HUDEP-2 (cell line): ENCODE data around the gene PACSIN1.
"Not testable (repeated sequence)": the region's sequence is repeated elsewhere in the genome, so short reads cannot be mapped to it uniquely, and the experiment has no call there.

Experiments used
- DNase-seq, 76 experiments: peaks; one replicate each; lab custom pipeline; 2025; ENCODE audit not compliant: unreplicated experiment in 76 of 76; lab: John Stamatoyannopoulos, UW

Gene PACSIN1

DNA sequence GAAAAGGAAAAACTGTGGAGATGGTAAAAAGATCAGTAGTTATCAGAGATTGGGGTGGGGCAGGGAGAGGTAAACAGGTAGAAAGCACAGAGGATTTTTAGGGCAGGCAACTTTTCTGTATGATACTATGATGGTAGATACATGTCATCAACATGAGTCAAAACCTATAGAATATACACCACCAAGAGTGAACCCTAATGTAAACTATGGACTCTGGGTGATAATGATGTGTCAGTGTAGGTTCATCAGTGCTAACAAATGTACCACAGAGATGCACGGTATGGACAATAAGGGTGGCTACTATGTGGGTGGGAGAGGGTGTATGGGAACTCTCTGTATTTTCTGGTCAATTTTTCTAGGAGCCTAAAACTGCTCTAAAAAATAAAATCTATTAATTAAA, 18.5 kb downstream of the PACSIN1 start:
- DNase-seq = no peak

GRCh38 chr6:34484899-34485298, 19.0 kb downstream of the PACSIN1 start:
- DNase-seq = no peak

DNA sequence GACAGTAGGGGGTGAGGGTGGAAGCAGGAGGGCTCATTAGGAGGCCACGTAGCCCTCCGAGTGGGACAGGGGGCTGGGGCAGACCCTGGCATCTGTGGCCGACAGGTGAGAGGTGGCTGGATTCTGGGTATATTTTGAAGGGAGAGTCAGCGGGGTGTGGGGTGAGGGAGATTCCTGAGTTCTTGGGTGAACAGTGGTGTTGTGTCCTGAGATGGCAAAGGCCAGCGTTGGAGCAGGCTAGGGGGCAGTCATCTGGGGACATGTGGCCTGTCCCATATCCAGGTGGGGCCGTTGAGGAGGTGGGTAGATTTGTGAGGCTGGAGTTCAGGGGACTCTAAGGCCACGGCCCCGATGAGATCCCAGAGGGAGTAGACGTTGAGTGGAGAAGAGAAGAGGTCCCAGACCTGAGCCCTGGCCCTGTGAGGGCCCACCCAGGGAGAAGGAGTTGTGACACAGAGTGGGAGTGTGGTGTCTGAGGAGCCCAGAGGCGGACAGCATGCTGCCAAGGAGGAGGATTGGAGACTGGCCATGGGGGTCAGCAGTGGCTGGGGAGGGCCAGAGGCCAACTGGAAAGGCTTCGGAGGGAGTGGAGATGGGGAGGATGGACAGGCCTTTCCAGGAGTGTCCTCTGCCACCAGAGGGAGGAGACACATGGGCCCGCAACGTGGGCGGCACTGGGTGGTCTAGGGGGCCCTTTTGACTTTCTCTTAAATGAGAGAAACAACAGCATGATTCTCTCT, 19.6 kb downstream of the PACSIN1 start:
- no peak for DNase-seq

DNA sequence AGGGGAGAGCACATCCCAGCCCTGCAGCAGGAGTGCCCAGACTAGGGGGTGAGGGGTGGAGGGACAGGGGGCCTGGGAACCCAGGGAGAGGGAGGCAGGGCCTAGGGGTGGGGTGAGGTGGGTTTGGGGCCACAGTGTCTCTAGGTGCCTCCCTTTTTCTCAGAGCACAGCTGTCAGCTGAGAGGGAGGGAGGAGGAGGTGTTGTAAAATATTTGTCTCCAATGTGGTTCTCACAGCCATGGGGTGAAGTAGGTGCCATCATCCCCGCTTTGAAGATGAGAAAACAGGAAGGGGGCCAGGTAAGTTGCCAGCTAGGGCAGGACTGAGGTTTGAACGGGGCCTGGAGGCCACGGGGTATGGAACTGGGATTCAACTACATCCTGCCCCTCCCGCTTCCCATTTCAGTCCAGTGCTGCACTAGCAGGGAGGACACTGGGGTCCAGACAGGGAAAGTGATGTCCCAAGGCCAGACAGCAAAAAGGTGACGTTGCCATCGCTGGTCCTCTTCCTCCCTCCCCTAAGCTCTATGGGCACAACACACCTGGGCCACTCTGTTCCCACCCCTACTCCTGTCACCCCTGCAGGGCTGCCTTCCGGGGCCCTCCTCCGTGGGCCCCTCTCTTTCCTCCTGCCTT, 20.3 kb downstream of the PACSIN1 start:
- no peak for DNase-seq

DNA sequence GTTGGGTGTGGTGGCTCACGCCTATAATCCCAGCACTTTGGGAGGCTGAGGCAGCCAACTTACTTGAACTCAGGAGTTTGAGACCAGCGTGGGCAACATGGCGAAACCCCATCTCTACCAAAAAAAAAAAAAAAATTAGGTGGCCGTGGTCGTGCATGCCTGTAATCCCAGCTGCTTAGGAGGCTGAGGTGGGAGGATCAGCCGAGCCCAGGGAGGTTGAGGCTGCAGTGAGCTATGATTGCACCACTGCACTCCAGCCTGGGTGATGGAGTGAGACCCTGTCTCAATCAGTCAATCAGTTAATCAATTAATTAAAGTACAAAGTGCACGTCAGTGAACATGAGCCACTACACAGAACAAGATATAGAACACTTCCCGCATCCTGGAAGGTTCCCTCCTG, 21.0 kb downstream of the PACSIN1 start:
- DNase-seq = not testable (repeated sequence)

DNA sequence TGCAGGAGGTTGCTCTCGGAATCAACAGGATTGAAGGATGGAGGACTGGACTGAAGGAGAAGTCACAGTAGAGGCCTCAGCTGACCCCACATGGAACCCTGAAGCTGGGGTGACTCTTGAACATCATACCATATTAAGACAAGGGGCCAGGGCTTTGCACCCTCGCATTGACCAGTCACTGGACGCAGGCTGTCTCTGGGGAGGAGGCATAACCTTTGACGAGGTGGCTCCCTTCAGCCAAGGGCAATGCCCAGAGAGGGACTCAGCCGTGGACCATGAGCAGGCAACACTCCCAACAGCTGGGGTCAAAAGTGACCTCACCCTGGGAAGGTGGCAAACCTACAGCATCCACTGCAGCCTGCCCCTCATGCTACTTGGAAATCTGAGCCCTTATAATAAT, 21.7 kb downstream of the PACSIN1 start:
- no peak for DNase-seq

DNA sequence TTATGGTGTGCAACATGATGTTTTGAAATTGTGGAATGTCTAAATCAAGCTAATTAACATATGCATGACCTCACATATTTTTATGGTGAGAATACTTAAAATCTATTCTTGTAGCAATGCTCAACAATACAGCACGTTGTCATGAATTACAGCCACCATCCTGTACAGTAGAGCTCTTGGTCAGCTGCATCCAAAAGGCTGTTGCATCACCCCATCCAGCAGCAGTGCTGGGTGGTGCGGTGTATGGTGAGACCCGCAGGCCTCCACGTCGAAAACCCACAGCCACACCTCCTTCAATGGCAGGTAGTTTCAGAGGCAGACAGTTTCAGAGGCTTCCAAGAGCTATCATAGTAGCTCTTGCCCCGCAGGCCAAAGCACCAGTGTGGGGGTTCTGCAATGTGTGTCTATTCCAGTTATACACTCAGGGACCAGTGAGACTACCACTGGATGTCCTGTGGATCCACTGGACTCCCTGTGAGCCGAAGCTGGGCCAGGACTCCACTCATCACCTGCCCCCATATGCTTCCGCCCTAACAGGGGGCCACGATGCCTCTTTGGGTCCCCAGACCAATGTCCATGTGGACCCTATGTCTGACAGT, 23.4 kb downstream of the PACSIN1 start:
- no peak for DNase-seq

- DNase-seq = no peak
Observed at GRCh38 chr6:34490390-34491090, 24.7 kb downstream of the PACSIN1 start.

- DNase-seq = no peak
Observed at GRCh38 chr6:34491091-34491430, 25.2 kb downstream of the PACSIN1 start.

DNA sequence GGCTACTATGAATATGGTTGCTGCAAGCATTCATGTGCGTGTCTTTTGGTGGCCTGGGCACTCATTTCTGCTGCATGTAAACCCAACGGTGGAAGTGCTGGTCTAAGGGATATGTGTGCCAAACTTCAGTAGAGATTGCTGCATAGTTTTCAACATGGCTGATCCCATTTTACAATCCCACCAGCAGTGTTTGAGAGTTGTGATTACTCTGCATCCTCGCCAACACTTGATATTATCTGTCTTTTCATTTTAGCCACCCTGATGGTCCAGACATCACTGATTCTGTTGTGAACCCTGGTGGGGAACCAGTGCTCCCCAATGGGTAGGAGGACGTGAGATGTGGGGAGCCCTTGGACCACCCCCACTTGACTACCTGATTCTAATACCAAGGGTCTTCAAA, 27.5 kb downstream of the PACSIN1 start:
- no peak for DNase-seq

- DNase-seq = no peak
Observed at GRCh38 chr6:34494973-34495372, 29.1 kb downstream of the PACSIN1 start.

DNA sequence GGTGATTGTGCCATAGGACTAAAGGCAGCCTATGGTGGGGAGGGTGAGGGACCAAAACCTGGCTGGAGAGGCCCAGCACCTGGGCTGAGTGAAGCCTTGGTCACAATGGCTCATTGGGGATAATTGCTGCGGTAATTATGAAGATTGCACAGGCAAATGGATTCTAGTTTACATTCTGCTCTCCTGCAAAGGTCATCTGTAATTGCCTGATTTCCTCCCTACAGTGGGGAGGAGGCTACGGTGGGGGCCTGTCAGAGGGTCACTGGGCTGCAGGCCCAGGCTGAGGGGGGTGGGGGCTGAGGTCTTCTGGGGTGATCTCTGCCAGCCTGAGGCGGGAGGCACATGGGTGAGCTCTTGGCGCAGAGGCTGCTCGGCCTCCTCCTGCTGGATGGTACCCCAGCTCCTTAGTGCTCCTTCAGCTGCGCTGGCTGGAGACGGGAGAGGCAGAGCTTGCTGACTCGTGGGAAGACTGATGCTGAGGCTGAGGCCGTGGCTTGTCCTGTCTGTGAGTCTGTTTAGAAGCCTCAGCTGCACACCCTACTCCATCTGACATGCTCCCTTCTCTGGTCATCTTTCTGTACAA, 30.3 kb downstream of the PACSIN1 start:
- no peak for DNase-seq

GRCh38 chr6:34497411-34497810, 31.5 kb downstream of the PACSIN1 start:
- DNase-seq = no peak

DNA sequence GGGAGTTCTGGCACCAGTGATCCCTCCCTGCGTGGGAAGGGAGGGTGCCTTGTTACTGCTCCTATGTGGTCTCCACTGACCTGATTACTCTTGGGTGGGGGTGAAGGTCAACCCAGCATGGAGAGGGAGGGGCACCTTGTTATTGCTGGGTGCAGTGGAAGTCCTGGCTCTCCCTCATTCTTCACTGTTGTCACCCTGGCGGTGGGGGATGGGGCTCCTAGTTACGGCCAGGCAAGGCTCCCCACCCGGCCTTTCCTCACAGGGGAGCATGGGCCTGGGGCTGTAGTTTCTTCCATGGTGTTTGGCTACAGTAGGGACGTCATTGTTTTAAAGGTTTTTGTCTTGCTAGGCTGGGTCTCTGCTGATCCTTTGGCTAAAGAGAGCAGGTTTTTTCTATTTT, 40.8 kb downstream of the PACSIN1 start:
- DNase-seq = no peak

DNA sequence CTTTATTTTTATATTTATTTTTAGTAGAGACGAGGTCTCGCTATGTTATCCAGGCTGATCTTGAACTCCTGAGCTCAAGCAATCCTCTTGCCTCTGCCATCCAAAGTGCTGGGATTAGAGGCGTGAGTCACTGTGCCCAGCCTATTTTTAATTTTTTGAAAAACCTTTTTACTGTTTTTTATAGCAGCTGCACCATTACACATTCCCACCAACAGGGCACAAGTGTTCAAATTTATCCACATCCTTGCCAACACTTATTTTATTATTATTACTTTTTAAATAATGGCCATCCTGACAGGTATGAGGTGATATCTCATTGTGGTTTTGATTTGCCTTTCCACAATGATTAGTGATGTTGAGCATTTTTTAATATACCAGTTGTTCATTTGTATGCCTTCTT, 42.5 kb downstream of the PACSIN1 start:
- no peak for DNase-seq

GRCh38 chr6:34509782-34510181, 43.9 kb downstream of the PACSIN1 start:
- no peak for DNase-seq

- DNase-seq = no peak
Observed at GRCh38 chr6:34510299-34510698, 44.4 kb downstream of the PACSIN1 start.

- DNase-seq = no peak
Observed at GRCh38 chr6:34511214-34511914, 45.5 kb downstream of the PACSIN1 start.

DNA sequence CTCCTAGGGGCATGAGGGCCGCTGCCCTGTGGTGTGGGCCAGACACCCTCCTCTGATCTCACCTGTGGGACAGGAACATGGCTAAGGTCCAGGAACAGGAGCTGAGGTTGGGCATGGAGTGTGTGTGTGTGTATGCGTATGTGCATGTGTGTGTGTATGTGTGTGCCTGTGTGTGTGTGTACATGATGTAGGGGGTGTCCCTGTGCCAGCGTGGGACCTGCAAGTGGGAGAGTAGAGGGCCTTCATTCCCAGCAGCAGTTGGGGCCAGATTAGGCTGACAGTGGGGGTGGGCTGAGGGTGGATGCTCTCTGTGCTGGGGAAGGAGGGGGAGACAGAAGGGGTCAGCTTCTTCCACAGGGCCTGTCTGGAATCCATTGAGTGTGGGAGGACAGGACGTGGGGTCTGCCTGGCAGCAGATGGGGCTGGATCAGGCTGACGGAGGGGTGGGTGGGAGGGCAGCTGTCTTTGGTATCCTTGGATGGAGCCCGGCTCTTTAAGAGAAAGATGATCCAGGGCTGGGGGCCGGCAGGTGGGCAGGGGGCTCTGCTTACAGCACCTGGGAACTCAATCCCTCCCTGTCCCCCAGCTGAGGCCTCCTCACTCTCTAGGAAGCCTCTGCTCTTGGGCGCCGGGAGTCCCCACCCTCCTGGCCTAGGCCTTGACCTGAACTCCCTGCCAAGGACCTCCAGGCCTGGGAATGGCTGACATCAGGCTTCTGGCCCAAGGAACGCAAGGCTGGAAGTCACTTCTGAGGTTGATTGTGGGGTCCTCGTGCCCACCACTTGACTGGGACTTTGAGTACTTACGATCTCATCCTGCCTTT, 46.2 kb downstream of the PACSIN1 start:
- no peak for DNase-seq

DNA sequence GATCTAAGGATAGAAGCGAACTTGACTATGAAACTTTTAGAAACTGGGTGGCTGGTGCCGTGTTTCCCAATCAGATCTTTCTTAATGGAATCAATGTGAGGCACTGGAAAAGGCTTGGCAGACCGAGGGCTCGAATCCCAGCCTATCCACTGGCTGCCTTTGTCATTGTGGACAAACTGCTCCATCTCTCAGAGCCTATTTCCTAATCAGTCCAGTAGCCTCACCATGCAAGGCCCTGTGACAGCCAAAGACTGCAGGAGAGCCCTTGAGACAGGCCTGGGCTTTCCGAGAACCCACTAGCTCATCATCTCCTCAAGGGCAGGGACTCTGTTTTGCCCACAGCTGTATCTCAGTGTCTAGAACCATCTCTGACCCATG, 46.9 kb downstream of the PACSIN1 start:
- no peak for DNase-seq
